ENCODE measurements around the gene MBNL2.

The MBNL2 gene

DNA sequence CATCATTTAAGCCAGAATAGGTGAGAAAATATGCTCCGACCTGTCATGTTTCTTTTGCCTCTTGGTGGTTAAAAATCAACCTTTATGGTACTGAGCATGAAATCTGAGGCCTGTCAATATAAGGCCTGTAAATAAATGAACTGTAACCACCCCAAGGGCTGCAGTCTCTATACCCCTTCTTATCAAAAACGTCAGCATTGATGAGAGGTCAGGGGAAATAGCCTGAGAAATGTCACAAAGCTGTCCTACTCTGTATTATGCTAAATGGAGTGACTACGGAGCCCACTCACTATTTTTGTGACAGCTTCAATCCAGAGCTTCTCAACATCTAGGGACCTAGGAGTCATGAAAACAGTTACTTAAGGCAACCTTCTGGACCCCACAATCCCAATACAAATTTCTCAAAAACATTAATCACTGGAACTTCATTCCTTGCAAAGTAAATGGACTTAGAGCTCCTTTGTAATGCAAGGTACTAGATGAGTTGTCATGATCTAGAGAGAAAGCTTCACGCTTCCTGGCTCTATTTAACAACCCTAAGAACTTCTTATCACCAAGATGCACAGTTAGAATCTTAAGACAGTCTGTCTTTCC lies 209.1 kb downstream of the MBNL2 start:
- no peak for DNase-seq

GRCh38 chr13:97432232-97432916 lies 210.2 kb downstream of the MBNL2 start:
- DNase-seq: no peak

- peak; percentile 100 for DNase-seq
Observed at GRCh38 chr13:97432917-97433726, 211.0 kb downstream of the MBNL2 start.

DNA sequence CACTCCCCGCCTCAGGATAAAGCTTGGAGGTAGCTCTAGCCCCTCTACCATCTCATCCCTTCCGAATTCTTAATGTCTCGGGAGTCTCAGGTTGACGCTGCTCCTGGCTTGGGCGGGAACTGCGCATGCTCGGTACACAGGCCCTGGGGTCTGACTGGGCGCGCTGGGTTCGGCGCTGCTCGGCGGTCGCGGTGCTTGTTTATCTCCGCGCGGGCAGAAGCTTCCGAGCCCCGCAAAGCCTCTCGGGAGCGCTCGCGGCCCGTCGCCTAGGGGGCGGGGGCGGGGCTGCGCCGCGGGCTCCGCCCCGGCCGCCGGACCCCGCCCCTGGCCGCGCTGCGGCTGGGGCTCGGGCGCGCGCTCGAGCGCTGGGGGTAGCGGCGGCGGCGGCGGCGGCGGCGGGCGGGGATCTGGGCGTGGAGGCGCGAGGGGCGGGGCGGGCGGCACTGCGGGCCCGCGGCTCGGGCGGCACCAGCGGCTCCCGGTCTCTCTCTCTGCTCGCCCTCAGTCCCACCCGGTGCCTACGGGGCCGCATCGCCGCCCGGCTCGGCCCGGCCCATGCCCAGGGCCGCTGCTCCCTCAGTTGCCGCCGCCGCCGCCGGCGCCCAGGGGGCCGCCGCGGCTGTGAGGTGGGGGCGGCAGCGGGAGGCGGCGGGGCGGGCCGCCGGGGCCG lies 211.7 kb downstream of the MBNL2 start, which contains the start of gene RAP2A:
TSS of gene RAP2A (plus strand) at position 443 of the 670 bp plus-strand sequence. CDS start 302 bp downstream, outside the sequence.
- peak; percentile 89 for DNase-seq

GRCh38 chr13:97434397-97435201 lies 212.5 kb downstream of the MBNL2 start:
- peak; percentile 37 for DNase-seq

DNA sequence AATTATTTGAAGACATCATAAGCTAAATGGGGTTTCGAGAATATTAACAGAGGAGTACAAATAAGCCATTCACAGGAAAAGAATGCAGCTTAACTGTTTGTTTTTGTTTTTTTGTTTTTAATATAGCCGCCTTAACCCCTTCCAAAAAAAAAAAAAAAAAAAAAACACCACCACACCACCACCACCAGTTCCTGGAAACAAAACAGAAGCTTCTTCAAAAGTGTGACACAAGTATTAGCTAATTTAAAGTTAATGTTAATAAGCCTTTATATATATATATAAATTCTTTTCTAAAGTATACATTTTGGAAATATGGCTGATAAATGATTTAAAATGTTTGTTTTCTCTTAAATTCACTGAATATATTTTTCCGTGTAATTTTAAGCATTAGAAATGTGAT lies 213.2 kb downstream of the MBNL2 start:
- no peak for DNase-seq

- no peak for DNase-seq
Observed at GRCh38 chr13:97435794-97436193, 213.7 kb downstream of the MBNL2 start.

- no peak for DNase-seq
Observed at GRCh38 chr13:97436845-97437244, 214.7 kb downstream of the MBNL2 start.

GRCh38 chr13:97437729-97438128 lies 215.6 kb downstream of the MBNL2 start:
- DNase-seq: no peak

DNA sequence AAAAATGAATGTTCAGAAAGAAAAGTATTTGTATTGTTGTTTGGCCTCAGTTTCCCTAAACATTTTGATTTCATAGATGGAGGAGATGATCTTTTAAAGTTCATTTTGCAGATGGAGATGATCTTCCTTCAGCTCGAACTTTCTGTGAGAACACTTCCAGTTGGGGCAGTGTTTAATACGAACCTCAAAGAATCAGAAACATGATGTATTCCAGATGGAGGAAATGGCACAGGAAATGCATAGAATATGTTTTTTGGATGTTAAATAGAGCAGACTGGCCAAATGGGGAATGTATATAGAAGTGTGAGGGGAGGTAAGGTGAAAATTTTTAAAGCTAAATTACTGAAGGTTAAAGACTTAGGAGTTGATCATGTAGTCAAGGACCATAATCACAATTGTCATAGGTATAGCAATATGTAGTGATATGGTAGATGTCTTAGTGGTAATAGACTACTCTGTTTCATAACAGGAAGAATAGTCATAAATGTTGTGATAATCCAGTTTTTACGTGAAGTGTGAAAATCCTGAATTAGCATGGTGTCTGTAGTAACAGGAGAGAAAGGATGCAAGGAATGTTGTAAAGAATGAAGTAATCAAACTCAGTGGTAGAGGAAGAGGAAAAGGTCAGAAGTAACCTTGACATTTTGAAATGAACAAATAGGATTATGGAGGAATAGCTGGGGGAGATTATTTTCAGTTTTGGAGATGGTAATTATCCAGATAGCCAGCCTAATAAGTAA lies 216.9 kb downstream of the MBNL2 start:
- no peak for DNase-seq

- DNase-seq: no peak
Observed at GRCh38 chr13:97440598-97441170, 218.6 kb downstream of the MBNL2 start.

DNA sequence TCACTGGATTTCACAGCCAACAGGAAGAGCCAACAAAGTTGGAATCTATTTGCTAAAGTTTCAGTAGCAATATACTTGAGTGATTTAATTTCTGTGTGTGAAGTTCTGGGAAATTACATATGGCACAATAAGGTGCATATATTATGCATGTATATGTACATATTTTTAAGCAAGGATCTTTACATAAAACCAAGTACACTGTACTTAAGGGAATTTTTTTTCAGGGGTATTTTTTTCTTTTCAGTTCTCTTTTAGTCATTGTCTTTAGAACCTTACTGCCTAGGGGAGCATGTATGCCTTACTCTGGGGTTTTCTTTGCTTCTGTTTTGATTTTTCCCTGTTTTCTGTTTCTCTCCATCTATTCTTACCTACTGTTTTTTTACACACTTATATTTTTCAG lies 219.2 kb downstream of the MBNL2 start:
- no peak for DNase-seq
